ENCODE data around the gene TMED9.
"Not testable (repeated sequence)": the region's sequence is repeated elsewhere in the genome, so short reads cannot be mapped to it uniquely, and the experiment has no call there.

TMED9 gene

DNA sequence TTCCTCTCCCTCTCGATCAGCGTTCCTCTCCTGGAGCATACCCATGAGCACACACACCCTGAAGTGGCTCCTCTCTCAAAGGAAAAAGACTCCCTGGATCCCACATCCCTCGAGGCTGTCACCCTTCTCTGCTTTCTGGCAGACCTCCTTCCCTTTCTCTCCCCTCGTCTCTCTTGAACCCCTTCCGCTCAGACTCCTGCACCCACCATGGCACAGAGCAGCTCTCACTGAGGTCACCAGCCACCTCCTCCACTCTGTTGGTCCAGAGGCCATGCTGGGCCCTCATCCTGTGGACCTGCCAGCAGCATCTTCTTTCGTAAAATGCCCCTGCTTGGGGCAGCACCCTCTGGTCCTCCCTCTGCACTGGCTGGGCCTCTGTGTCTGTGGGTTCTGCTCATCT, 13.7 kb downstream of the TMED9 start:
- no peak for DNase-seq

- DNase-seq, result no peak
Measured at GRCh38 chr5:177606071-177607051, 14.4 kb downstream of the TMED9 start.

GRCh38 chr5:177607115-177607451, 15.1 kb downstream of the TMED9 start:
- no peak for DNase-seq

DNA sequence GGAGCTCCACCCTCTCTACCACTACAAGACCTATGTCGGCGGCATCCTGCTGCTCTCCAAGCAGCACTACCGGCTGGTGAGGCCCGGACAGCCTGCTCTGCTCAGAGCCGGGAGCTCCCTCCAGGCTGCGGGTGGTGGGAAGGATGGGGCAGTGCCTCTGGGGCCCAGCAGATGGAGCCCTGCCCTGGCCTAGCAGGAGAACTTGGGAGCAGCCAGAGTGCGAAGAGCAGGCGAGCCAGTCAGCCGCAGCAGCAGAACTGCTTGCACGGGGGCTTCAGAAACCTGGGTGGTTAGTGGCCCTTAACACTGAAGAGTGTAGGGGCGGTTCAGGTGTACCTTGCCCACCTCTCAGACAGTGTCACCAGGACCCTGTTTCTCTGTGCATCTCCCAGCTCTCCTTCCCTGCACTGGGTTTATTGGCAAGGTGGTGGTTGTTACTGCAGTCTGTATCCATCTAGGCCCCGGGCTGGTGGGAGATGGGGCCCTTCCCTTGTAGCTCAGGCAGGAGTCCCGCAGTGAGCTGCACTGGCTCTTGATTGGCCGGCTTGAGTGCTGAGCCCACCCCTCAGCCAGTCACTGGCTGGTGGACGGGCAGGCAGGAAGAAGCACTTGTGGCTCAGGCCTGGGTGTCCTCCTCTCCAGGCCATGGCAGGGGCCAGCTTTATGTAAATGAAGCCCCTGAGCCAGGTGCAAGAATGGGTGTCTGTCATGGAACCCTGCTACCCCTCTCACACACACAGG, 15.6 kb downstream of the TMED9 start:
- peak in 47 of 56 donors; percentile 15 to 81 (median 48) for DNase-seq

- no peak for DNase-seq
Measured at GRCh38 chr5:177608243-177609075, 16.5 kb downstream of the TMED9 start.

DNA sequence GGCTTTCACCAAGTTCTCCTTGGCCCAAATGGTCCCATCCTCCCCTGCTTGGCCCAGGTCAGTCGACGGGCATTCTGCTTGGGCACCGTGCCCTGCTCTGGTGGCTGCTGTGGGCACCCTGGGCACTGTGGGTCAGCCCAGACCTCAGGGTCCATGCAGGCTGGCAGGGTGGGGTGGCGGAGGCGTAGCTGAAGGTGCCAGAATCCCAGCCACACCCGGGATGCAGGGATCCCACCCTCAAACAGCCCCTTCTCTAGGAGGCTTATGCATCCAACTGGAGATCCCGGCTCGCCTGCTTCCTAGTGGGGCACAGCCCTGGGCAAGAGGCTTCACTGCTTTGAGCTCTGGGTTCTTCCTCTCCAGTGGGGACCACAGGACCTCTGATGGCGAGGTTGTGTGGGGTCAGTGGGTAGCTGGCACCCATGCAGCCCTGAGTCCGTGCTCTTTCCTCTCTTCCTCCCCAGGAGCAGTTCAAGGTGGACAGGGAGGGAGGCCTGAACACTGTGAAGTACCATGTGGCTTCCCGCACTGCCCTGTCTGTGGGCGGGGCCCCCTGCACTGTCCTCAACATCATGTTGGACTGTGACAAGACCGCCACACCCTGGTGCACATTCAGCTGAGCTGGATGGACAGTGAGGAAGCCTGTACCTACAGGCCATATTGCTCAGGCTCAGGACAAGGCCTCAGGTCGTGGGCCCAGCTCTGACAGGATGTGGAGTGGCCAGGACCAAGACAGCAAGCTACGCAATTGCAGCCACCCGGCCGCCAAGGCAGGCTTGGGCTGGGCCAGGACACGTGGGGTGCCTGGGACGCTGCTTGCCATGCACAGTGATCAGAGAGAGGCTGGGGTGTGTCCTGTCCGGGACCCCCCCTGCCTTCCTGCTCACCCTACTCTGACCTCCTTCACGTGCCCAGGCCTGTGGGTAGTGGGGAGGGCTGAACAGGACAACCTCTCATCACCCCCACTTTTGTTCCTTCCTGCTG, 17.4 kb downstream of the TMED9 start:
- no peak for DNase-seq

DNA sequence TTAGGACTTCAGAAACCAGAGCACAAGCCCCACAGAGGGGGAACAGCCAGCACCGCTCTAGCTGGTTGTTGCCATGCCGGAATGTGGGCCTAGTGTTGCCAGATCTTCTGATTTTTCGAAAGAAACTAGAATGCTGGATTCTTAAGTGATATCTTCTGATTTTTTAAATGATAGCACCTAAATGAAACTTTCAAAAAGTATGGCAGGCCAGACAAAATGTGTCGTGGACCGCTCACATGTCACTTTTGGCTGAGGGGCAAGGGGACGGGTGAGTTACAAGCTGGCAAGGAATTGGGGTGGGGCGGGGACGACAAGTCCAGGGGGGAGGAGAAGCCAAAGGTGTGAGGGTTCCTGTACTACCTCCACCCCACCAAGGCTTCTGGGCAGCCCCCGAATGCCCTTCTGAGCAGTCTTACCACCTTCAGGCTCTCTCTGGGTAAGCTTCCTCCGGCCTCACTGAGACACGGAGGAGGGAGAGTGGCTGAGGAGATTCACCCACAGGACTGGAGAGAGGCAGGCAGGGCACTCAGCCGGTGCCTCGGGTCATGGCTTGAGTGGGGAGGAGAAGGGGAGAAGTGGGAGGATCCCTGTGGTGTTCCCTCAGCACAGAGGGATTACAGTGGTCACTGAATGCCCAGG, 18.2 kb downstream of the TMED9 start:
- DNase-seq, result no peak

DNA sequence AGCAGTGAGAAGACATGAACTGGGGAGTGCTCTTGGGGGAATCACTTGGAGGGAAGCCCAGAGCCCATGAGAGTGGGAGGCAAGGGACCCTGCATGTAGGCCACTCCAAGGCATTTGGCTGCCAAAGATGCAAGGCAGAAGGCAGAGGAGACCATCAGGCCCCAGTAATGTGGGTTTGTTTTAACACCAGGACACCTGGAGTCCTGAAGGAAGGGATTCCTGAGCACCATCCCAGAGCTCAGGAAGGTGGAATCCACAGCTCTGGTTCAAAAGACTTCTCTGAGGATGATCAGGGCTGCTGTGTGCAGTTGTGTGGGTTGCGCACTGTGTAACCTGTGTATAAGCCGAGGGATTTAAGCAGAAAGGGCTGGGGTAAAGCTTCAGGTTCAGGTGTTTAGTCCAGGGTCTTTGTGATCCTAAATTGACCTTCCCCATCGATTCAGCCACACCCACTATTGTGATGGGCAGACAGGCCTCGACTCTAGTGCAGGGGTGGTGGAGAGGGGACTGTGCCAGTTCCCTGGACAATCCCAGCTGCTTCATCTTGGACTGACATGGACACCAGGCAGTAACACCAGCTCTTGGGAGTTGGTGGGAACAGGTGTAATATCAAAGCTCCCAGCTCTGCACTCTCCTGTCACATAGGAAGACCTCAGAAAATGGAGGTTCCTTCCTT, 18.9 kb downstream of the TMED9 start:
- no peak for DNase-seq

- no peak for DNase-seq
Measured at GRCh38 chr5:177611446-177612214, 19.6 kb downstream of the TMED9 start.

DNA sequence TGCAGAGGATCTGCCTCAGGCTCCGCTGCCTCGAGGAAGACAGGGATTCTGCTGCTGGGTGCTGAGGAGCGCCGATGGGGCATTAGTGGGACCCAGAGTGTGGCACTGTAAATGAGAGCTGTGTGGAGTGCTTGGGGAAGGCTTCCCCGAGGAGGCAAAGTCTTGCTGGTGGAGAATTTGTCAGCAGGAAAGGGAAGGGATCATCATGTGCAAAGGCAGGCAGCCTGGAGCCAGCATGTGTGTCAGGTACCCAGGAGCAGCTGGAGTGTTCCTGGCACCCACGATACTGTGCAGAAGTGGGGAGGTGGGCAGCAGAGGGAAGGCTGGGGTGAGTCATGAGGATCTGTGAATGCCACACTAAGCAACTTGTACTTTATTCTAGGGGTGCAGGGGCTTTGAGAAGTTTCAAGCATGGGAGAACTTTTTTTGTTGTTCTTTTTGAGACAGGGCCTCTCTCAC, 20.2 kb downstream of the TMED9 start:
- DNase-seq, result no peak

- DNase-seq, result no peak
Measured at GRCh38 chr5:177620560-177620959, 28.6 kb downstream of the TMED9 start.

DNA sequence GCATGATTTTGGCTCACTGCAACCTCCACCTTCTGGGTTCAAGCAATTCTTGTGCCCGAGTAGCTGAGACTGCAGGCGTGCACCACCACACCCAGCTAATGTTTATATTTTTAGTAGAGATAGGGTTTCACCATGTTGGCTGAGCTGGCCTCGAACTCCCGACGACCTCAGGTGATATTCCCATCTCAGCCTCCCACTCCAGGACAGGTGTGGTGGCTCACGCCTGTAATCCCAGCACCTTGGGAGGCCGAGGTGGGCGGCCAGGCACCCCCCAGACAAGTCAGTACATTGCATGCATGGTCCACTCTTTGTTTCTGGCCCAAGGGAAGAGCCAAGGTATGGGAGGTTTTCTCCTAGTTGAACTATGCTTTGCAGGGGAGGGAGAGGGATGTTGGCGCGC, 32.2 kb downstream of the TMED9 start:
- DNase-seq, result not testable (repeated sequence)

- DNase-seq, result not testable (repeated sequence)
Measured at GRCh38 chr5:177630186-177630585, 38.2 kb downstream of the TMED9 start.

DNA sequence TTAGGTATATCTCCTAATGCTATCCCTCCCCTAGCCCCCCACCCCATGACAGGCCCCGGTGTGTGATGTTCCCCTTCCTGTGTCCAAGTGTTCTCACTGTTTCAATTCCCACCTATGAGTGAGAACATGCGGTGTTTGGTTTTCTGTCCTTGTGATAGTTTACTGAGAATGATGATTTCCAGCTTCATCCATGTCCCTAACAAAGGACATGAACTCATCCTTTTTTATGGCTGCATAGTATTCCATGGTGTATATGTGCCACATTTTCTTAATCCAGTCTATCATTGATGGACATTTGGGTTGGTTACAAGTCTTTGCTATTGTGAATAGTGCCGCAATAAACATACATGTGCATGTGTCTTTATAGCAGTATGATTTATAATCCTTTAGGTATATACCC, 42.9 kb downstream of the TMED9 start:
- not testable (repeated sequence) for DNase-seq

DNA sequence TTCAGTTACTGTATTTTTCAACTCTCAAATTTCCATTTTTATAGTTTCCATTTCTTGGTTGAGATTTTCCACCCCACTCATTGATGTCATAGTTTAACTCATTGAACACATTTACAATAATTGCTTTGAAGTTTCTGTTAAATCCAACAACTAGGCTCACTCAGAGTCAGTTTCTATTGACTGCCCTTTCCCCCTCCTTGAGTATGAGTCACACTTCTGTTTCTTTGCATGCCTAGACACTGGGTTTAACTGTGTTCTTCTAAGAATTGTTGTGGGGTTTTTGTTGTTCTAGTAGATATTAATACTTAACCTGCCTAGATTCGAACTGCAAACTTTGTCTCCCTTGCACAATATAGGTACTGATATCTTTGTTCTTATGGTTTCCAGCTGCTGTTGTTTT, 53.5 kb downstream of the TMED9 start:
- not testable (repeated sequence) for DNase-seq
